HG02852 (cell line): ENCODE results near the gene MMP17.
"Not testable (repeated sequence)": the region's sequence is repeated elsewhere in the genome, so short reads cannot be mapped to it uniquely, and the experiment has no call there.

Experiments used
- ATAC-seq: cut with Tn5 transposase; IDR thresholded peaks from one replicate; pipeline ENCODE4 v1.9.1; 2021; ENCODE audit warnings: mild to moderate bottlenecking, moderate library complexity; ENCODE audit not compliant: unreplicated experiment

MMP17 gene

GRCh38 chr12:131862994-131863710 lies 35.0 kb downstream of the MMP17 start:
- no peak for ATAC-seq

DNA sequence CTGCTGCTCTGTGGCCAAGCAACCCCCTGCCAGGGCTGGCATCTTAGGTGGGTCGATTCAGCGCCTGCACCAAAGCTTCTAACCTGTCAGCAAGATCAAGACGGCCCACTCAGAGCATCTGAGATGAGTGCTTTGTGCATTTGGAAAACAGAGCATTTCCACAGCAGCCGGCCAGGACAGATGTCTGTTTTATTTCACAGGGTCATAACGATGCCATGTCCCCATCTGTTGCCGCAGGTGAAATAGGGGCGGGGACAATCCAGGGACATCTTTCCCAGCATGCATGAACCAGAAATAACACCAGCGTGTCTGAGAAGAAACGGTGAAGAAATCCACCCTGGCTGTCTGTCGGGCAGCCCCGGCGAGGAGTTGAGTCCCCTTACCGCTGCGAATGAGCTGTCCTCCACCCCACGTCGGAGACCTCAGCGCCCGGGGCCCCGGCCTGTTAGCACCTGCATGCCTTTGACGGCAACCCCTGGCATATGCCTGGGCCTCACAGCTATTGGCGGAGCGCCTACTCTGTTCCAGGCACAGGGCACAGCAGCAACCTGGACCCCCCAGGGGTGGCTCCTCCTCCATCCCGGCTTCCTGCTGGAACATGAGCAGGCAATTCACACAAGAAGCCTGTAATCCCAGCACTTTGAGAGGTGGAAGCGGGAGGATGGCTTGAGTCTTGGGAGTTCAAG lies 35.7 kb downstream of the MMP17 start:
- ATAC-seq = no peak

- ATAC-seq = no peak
These were observed 36.3 kb downstream of the MMP17 start for GRCh38 chr12:131864469-131864868.

- ATAC-seq = no peak
These were observed 37.1 kb downstream of the MMP17 start for GRCh38 chr12:131865180-131865875.

GRCh38 chr12:131867471-131867870 lies 39.3 kb downstream of the MMP17 start:
- no peak for ATAC-seq

DNA sequence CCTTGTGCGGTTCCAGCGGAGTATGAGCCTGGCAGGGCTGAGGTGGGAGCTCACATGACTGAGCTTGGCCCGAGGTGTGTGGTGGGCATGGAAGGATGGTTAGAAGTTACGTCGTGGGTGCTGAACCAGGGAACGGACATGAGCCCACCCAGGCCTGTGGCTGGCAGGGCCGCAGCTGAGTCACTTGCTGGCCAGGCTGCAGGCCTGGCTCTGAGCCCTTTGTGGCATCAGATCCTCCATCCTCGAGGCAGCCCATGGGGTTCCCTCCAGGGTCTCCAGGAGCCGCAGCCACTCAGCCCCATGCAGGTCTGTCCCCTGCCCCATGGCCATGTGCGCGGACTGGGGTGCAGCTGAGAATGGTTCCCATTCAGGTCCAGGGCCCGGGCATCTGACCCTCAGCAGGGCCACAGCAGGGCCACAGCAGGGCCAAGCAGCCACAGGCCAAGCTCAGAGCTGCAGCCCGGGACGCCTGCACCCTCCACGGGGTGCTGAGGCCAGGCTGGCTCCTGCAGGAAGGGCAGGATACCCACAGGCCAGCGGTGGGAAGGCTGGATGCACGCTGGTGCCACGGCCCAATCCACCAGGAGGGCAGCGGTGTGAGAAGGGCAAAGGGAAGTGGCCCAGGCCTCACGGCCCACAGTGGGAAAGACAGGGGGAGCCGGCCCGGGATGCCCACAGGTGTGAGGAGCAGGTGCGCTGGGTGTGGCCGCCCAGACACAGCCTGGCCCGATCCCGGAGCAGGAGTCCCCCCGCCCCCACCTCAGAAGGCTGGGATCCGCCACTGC lies 39.9 kb downstream of the MMP17 start:
- ATAC-seq = no peak

GRCh38 chr12:131869871-131870418 lies 41.8 kb downstream of the MMP17 start:
- ATAC-seq = no peak

DNA sequence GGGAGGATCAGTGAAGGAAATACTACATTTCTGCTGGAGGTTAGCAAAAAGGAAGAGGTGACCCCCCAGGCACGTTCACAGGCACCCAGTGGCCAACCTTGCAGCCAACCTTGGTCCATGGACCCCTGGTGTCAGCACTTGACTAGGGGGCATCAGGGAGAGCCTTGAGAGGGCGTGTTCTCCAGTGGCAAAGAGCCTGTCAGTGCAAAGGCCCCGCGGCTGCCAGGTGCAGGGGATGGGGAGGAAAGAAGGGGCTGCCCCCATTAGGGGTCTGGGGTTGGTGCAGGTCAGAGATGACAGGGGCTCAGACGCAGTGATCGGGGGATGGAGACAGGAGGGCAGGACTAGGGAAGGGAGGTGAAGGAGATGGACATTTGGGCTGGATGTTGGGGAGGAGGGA lies 43.5 kb downstream of the MMP17 start:
- no peak for ATAC-seq

- no peak for ATAC-seq
These were observed 44.2 kb downstream of the MMP17 start for GRCh38 chr12:131872154-131873051.

GRCh38 chr12:131873293-131873692 lies 45.1 kb downstream of the MMP17 start:
- ATAC-seq = no peak

- ATAC-seq = not testable (repeated sequence)
These were observed 46.8 kb downstream of the MMP17 start for GRCh38 chr12:131874972-131875371.

- not testable (repeated sequence) for ATAC-seq
These were observed 49.0 kb downstream of the MMP17 start for GRCh38 chr12:131877216-131877615.

GRCh38 chr12:131878436-131878835 lies 50.2 kb downstream of the MMP17 start:
- not testable (repeated sequence) for ATAC-seq

DNA sequence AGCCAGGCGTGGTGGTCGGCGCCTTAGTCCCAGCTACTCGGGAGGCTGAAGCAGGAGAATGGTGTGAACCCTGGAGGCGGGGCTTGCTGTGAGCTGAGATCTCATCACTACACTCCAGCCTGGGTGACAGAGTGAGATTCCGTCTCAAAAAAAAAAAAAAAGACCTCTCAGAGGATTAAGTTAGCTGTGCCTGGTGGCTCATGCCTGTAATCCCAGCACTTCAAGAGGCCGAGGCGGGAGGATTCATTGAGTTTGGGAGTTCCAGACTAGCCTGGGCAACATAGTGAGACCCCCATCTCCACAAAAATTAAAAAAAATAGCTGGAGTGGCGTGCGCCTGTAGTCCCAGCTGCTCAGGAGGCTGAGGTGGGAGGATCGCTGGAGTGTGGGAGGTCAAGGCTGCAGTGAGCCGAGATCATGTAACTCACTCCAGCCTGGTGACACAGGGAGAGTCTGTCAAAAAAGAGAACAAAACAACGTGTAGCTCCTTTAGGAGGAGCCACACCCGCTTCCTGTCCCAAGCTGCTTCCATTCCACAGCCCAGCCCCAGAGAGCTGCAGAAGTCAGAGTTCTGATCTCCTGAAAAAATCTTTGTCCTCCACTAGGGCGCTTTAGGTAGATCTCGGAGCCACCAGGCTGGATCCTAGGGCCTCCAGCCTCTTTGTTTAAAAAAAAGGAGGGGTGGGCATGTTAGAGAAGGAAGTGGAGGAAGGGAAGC lies 54.8 kb downstream of the MMP17 start:
- ATAC-seq = no peak

DNA sequence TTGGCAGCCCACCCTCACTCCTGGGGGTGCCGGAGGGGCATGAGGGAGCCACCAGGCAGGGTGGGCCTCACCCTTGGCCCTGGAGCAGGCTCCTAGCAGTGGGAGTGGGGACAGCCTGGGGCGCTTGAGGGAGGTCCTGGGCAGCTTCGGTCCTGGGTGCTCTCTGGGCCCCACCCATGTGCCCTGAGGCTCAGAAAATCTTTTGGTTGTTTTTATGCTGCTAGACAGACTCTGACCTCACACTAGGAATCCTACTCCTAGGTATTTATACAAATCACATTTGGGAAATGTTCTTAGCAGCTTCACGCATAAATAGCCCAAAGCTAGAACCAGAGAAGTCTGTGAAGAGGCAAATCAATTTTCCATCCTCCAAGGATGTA lies 55.3 kb downstream of the MMP17 start:
- no peak for ATAC-seq

DNA sequence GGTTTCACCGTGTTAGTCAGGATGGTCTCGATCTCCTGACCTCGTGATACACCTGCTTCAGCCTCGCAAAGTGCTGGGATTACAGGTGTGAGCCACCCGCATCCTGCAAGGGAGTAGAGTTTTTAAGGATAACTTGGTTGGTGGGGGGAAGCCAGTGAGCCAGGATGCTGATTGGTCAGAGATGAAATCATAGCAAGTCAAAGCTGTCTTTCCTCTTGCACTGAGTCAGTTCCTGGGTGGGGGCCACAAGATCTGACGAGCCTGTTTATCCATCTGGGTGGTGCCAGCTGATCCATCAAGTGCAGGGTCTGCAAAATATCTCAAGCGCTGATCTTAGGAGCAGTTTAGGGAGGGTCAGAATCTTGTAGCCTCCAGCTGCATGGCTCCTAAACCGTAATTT lies 56.9 kb downstream of the MMP17 start:
- ATAC-seq = not testable (repeated sequence)

GRCh38 chr12:131885543-131886057 lies 57.4 kb downstream of the MMP17 start:
- ATAC-seq = no peak

DNA sequence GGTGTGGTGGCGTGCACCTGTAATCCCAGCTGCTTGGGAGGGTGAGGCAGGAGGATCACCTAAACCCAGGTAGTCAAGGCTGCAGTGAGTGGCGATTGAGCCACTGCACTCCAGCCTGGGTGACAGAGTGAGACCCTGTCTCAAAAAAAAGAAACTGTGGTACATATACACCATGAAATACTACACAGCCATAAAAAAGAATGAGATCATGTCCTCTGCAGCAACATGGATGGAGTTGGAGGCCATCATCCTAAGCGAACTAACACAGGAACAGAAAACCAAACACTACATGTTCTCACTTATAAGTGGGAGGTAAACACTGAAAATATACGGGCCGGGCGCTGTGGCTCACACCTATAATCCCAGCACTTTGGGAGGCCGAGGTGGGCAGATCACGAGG lies 63.5 kb downstream of the MMP17 start:
- not testable (repeated sequence) for ATAC-seq
